HepG2 (cell line): Measurements from ENCODE around the gene SLA2. TPM values are rescaled to one million over a fixed set of nuclear protein-coding genes. Genes with fewer than 3 reads are reported as not detected.
A peak's percentile ranks its signal among the peaks of the same experiment; 100 is the strongest.

Source experiments
- SOX13 ChIP-seq, 3 experiments: fragments of 450-650 bp in 1 of 3; sonication (generic) in 1 of 3; formaldehyde crosslinking in 1 of 3; IDR thresholded peaks in 2 of 3; conservative IDR thresholded peaks in 1 of 3; 2 replicates each; pipeline versions ENCODE4 v1.5.0 to v1.6.1; 2016 to 2020; ENCODE audit warnings: antibody characterized with exemption in 1 of 3, mild to moderate bottlenecking in 1 of 3, missing compliant biosample characterization in 1 of 3, missing genetic modification reagents in 1 of 3, moderate library complexity in 1 of 3
- ZNF510 ChIP-seq: sonication (generic); formaldehyde crosslinking; IDR thresholded peaks from 2 replicates; pipeline ENCODE4 v1.4.0; 2020; ENCODE audit warnings: low read depth, mild to moderate bottlenecking, missing genetic modification reagents
- polyA plus RNA-seq, 8 experiments: library from polyadenylated mRNA; depleted of rRNA in 3 of 8; stranded (reverse) in 7 of 8; unstranded in 1 of 8; fragments of >200 nt; fragmentation: Illumina TruSeq in 4 of 8; extraction: Trizol in 4 of 8; gene quantifications; 2 replicates each; pipeline versions ENCODE4 v1.2.1 to v1.2.3, GENCODE V29; 2011 to 2016; ENCODE audit warnings: low read depth in 4 of 8, missing spikeins in 1 of 8, mixed read lengths in 1 of 8; ENCODE audit not compliant: insufficient read depth in 1 of 8
- total RNA-seq, 5 experiments: library from RNA; depleted of rRNA; stranded (reverse); fragments of >200 nt; fragmentation: Illumina TruSeq; extraction: Trizol; gene quantifications; 2 replicates each; pipeline ENCODE4 v1.2.3, GENCODE V29; 2016; ENCODE audit warnings: low read depth in 1 of 5
- TF ChIP-seq, protein P1 (sequence below), 2 experiments: fragments of 450-650 bp in 1 of 2; sonication (generic) in 1 of 2; formaldehyde crosslinking in 1 of 2; IDR thresholded peaks; 2 replicates each; pipeline versions ENCODE4 v1.6.1 to v1.8.0; 2016 to 2022; ENCODE audit warnings: antibody characterized with exemption in 1 of 2, mild to moderate bottlenecking in 1 of 2, missing genetic modification reagents in 1 of 2
- TF ChIP-seq, protein P2 (sequence below): sonication (generic); formaldehyde crosslinking; IDR thresholded peaks from 2 replicates; pipeline ENCODE4 v1.4.0; 2020; ENCODE audit warnings: missing genetic modification reagents, borderline replicate concordance
- TF ChIP-seq, protein P3 (sequence below): sonication (generic); formaldehyde crosslinking; IDR thresholded peaks from 2 replicates; pipeline ENCODE4 v1.5.1; 2020; ENCODE audit warnings: missing genetic modification reagents, mild to moderate bottlenecking, borderline replicate concordance
- TF ChIP-seq, protein P4 (sequence below): sonication (generic); formaldehyde crosslinking; IDR thresholded peaks from 2 replicates; pipeline ENCODE4 v1.8.1; 2023; ENCODE audit warnings: missing genetic modification reagents, mild to moderate bottlenecking, borderline replicate concordance

SLA2 gene
- total and polyA plus RNA-seq, 2 of the 13 experiments (the other 11 are each of a cell fraction or from before 2014, with no cell fraction given), result 1.6 to 3.6 TPM

DNA sequence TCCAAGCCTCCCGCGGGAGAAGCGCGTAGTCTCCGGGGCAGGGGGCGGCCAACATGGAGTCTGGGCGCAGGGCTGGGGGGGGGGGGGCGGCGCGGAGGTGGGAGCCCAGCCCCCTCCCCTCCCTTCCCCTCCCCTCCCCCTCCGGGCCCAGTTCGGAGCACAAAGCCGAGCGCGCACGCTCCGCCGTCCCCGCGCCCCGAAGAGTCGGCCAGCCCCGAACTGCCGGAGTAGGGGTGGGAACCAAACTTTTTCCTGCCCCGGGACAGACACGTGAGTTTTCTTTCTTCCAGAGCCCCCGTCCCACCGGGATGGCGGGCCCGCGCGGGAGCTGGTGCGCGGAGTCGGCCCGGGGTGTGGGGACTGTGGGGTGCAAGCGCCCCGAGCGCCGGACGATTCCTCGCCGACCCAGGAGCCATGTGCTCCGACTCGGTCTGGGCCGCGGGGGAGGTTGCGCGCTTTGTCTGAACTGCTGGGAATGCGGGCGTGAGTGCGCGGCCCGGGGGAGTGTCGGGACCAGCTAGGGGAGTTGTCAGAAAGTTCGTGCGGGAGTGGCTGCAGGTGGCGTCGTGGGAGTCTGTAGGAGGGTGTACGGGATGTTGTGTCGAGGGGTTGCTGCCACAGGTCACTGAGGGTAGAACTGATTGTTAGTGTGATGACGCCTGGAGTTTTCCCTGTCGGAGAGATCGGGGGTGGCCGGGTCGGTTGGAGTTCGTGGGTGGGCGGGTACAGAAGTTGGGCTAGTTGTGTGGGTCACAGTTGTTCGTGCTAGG is 71.4 kb downstream of the SLA2 start (continued):
- TF ChIP-seq, protein P1, sequence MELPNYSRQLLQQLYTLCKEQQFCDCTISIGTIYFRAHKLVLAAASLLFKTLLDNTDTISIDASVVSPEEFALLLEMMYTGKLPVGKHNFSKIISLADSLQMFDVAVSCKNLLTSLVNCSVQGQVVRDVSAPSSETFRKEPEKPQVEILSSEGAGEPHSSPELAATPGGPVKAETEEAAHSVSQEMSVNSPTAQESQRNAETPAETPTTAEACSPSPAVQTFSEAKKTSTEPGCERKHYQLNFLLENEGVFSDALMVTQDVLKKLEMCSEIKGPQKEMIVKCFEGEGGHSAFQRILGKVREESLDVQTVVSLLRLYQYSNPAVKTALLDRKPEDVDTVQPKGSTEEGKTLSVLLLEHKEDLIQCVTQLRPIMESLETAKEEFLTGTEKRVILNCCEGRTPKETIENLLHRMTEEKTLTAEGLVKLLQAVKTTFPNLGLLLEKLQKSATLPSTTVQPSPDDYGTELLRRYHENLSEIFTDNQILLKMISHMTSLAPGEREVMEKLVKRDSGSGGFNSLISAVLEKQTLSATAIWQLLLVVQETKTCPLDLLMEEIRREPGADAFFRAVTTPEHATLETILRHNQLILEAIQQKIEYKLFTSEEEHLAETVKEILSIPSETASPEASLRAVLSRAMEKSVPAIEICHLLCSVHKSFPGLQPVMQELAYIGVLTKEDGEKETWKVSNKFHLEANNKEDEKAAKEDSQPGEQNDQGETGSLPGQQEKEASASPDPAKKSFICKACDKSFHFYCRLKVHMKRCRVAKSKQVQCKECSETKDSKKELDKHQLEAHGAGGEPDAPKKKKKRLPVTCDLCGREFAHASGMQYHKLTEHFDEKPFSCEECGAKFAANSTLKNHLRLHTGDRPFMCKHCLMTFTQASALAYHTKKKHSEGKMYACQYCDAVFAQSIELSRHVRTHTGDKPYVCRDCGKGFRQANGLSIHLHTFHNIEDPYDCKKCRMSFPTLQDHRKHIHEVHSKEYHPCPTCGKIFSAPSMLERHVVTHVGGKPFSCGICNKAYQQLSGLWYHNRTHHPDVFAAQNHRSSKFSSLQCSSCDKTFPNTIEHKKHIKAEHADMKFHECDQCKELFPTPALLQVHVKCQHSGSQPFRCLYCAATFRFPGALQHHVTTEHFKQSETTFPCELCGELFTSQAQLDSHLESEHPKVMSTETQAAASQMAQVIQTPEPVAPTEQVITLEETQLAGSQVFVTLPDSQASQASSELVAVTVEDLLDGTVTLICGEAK (IDR thresholded peaks at IDR 0.05), result no peak
- TF ChIP-seq, protein P1 (CRISPR knock-in tag; IDR thresholded peaks at IDR 0.05), result peak; percentile 19
- TF ChIP-seq SOX13 (IDR thresholded peaks at IDR 0.05), result no peak
- peak in 1 of 2 experiments; percentile 4; a peak in 1 of 4 replicates for TF ChIP-seq SOX13 (CRISPR knock-in tag; conservative IDR thresholded peaks at IDR 0.05 in 1 of 2, IDR thresholded peaks at IDR 0.05 in 1 of 2)
- TF ChIP-seq, protein P2, sequence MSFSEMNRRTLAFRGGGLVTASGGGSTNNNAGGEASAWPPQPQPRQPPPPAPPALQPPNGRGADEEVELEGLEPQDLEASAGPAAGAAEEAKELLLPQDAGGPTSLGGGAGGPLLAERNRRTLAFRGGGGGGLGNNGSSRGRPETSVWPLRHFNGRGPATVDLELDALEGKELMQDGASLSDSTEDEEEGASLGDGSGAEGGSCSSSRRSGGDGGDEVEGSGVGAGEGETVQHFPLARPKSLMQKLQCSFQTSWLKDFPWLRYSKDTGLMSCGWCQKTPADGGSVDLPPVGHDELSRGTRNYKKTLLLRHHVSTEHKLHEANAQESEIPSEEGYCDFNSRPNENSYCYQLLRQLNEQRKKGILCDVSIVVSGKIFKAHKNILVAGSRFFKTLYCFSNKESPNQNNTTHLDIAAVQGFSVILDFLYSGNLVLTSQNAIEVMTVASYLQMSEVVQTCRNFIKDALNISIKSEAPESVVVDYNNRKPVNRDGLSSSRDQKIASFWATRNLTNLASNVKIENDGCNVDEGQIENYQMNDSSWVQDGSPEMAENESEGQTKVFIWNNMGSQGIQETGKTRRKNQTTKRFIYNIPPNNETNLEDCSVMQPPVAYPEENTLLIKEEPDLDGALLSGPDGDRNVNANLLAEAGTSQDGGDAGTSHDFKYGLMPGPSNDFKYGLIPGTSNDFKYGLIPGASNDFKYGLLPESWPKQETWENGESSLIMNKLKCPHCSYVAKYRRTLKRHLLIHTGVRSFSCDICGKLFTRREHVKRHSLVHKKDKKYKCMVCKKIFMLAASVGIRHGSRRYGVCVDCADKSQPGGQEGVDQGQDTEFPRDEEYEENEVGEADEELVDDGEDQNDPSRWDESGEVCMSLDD (CRISPR knock-in tag), result 0 out of 2 replicates have a peak, but pooled peaks have one; percentile 58
- TF ChIP-seq, protein P3, sequence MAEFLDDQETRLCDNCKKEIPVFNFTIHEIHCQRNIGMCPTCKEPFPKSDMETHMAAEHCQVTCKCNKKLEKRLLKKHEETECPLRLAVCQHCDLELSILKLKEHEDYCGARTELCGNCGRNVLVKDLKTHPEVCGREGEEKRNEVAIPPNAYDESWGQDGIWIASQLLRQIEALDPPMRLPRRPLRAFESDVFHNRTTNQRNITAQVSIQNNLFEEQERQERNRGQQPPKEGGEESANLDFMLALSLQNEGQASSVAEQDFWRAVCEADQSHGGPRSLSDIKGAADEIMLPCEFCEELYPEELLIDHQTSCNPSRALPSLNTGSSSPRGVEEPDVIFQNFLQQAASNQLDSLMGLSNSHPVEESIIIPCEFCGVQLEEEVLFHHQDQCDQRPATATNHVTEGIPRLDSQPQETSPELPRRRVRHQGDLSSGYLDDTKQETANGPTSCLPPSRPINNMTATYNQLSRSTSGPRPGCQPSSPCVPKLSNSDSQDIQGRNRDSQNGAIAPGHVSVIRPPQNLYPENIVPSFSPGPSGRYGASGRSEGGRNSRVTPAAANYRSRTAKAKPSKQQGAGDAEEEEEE, result peak; percentile 40; the same call in 1 of the 2 replicates
- TF ChIP-seq, protein P4, sequence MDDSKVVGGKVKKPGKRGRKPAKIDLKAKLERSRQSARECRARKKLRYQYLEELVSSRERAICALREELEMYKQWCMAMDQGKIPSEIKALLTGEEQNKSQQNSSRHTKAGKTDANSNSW (CRISPR knock-in tag), result peak; percentile 71
- 0 out of 2 replicates have a peak, but pooled peaks have one; percentile 68 for TF ChIP-seq ZNF510 (CRISPR knock-in tag)
